Measurements from ENCODE around the gene SLC22A23. TPM values are rescaled to one million over a fixed set of nuclear protein-coding genes. Genes with fewer than 3 reads are reported as not detected.

SLC22A23 gene
- total RNA-seq, 2 donors from 2014 or later, result 53.1 to 129 TPM

DNA sequence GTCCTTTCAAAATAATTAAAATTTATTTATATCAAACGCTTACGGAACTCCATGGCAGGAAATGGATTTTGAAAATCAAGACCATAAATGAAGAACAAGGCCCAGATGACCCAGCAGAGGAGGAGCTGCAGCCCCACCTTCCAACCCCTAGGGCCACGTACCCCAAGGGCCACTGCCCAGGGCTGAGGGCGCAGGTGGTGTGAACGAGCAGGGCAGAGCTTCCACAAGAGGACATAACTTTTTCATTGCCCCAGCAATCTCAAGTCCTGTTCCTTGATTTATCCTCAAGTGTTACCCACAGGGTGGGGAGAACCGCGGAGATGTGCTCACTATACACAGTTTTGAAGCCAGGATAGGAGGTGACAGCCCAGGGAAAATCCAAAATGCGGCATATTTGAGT is 155.3 kb downstream of the SLC22A23 start:
- intact Hi-C loops (cut with DNase I), result no loop called here
- no peak for DNase-seq (ENCODE audit: low spot score)
- TF ChIP-seq POLR2AphosphoS5 (IDR thresholded peaks at IDR 0.05) (no peak), POLR2A (IDR thresholded peaks at IDR 0.05) (no peak)

DNA sequence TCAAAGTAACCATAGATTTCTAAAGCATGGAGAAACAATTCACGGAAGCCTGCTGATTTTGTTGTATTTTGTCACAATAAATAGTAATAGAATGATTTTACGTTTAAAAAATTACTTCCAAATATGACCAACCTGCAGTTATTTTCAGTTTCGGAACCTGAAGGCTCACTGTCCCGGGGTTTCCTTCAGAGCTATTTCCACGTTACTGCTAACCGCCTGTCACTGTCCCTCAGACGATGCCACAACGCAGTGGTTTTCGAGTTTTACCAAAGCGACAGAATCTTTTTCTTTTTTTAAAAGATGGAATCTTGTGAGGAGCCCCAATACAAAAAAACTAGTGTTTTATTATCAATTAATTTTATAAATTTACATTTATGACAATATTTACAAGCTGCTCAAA is 157.6 kb downstream of the SLC22A23 start:
- Histone ChIP-seq H3K27me3 (replicated peaks; ENCODE audit: insufficient read depth) (no peaks in the 10 kb centered on the region), H3K9me3 (no peaks in the 10 kb centered on the region), H3K4me1 (replicated peaks) (no peaks in the 10 kb centered on the region), H3K4me3 (no peak overlapping the region), H3K27ac (no peak overlapping the region), H3K36me3 (no peaks in the 10 kb centered on the region)
- TF ChIP-seq POLR2AphosphoS5 (IDR thresholded peaks at IDR 0.05), result no peak
- no peak for TF ChIP-seq POLR2A (IDR thresholded peaks at IDR 0.05)
- TF ChIP-seq, protein P1, sequence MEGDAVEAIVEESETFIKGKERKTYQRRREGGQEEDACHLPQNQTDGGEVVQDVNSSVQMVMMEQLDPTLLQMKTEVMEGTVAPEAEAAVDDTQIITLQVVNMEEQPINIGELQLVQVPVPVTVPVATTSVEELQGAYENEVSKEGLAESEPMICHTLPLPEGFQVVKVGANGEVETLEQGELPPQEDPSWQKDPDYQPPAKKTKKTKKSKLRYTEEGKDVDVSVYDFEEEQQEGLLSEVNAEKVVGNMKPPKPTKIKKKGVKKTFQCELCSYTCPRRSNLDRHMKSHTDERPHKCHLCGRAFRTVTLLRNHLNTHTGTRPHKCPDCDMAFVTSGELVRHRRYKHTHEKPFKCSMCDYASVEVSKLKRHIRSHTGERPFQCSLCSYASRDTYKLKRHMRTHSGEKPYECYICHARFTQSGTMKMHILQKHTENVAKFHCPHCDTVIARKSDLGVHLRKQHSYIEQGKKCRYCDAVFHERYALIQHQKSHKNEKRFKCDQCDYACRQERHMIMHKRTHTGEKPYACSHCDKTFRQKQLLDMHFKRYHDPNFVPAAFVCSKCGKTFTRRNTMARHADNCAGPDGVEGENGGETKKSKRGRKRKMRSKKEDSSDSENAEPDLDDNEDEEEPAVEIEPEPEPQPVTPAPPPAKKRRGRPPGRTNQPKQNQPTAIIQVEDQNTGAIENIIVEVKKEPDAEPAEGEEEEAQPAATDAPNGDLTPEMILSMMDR (IDR thresholded peaks at IDR 0.05), result no peak
- intact Hi-C loops (cut with DNase I), result no loop called here
- no peak for DNase-seq (ENCODE audit: low spot score)
- WGBS, result 94% methylated on average over 10 of the region's 10 CpGs

More for the DNA sequence above, 155.3 kb downstream of the SLC22A23 start:
- Histone ChIP-seq H3K36me3 (no peaks in the 10 kb centered on the region), H3K27me3 (replicated peaks; ENCODE audit: insufficient read depth) (no peaks in the 10 kb centered on the region), H3K27ac (no peak overlapping the region), H3K4me1 (replicated peaks) (no peaks in the 10 kb centered on the region), H3K9me3 (no peaks in the 10 kb centered on the region), H3K4me3 (no peak overlapping the region)
- 96% methylated on average over 8 of the region's 8 CpGs for WGBS

DNA sequence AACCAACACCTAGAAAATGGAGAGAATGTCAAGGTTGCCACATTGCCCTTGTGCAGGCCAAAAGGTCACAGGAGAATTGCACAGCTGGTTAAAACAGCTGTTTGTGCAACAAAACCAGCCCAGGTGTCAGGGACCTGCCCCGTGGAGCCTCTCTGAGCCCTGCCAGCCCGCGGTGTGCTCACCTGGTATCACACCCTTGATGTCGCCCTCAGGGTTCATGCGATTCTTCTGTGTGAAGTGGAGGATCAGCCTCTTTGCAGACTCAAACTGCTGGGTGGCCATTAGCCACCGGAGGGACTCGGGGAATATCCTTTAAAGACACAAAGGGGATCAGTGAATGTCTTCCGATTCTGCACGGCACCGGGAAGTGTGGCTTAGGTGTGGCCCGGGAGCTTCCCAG is 158.9 kb downstream of the SLC22A23 start:
- intact Hi-C loops (cut with DNase I), result no loop called here
- WGBS, result 90% methylated on average over 11 of the region's 11 CpGs
- no peak overlapping the region for H3K4me3 ChIP-seq
- H3K27me3 ChIP-seq (replicated peaks; ENCODE audit: insufficient read depth), result no peaks in the 10 kb centered on the region
- no peaks in the 10 kb centered on the region for H3K9me3 ChIP-seq
- H3K27ac ChIP-seq, result no peak overlapping the region
- DNase-seq (ENCODE audit: low spot score), result no peak
- no peaks in the 10 kb centered on the region for H3K4me1 ChIP-seq (replicated peaks)
- no peaks in the 10 kb centered on the region for H3K36me3 ChIP-seq
- TF ChIP-seq POLR2A (IDR thresholded peaks at IDR 0.05) (no peak), POLR2AphosphoS5 (IDR thresholded peaks at IDR 0.05) (no peak)
- TF ChIP-seq, protein P1 (IDR thresholded peaks at IDR 0.05), result no peak

DNA sequence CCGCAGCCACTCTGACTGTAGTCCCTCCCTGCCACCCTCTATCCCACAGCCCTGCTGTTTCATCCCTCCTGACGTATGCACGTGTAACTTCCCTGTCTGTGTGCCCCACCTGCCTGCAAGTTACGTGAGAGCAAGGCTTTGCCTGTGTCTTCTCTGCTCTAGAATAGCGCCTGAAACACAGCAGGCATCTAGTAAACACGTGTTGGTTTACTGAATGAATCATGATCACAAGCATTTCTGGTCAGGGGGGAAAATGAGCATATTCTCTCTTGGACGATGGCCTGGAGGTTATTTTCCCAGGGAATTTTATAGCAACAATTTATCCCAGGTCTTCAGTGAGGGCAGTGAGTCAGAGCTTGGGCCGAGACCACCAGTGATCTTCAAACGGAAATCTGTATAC is 159.8 kb downstream of the SLC22A23 start:
- Histone ChIP-seq H3K4me3 (no peak overlapping the region), H3K9me3 (no peaks in the 10 kb centered on the region), H3K36me3 (no peaks in the 10 kb centered on the region), H3K27ac (no peak overlapping the region), H3K27me3 (replicated peaks; ENCODE audit: insufficient read depth) (no peaks in the 10 kb centered on the region), H3K4me1 (replicated peaks) (no peaks in the 10 kb centered on the region)
- intact Hi-C loops (cut with DNase I), result no loop called here
- no peak for TF ChIP-seq POLR2AphosphoS5 (IDR thresholded peaks at IDR 0.05)
- no peak for TF ChIP-seq POLR2A (IDR thresholded peaks at IDR 0.05)
- 84% methylated on average over 9 of the region's 9 CpGs for WGBS
- no peak for DNase-seq (ENCODE audit: low spot score)

DNA sequence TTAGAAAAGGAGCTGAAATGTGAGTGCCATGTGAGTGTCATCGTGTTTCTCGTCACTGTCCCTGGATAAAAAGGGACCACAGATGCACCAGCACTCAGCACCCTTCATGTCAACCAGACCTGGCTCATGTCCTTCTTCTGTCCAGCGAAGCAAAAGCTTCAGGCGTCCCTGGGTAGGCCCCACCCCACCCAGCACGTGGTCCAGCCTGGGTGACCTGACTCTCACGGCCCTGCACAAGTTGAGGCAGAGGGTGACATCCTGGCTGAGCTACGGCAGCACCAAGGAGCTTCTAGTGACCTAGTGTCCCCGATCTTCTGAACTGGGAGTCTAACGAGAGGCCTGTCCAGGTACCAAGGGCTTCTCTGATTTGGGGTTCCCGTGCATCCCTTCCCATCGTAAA is 160.3 kb downstream of the SLC22A23 start:
- Histone ChIP-seq H3K36me3 (no peaks in the 10 kb centered on the region), H3K27me3 (replicated peaks; ENCODE audit: insufficient read depth) (no peaks in the 10 kb centered on the region), H3K9me3 (no peaks in the 10 kb centered on the region), H3K27ac (no peak overlapping the region), H3K4me1 (replicated peaks) (no peaks in the 10 kb centered on the region), H3K4me3 (no peak overlapping the region)
- no peak for DNase-seq (ENCODE audit: low spot score)
- intact Hi-C loops (cut with DNase I), result no loop called here
- 88% methylated on average over 11 of the region's 11 CpGs for WGBS
- TF ChIP-seq POLR2A (IDR thresholded peaks at IDR 0.05) (no peak), POLR2AphosphoS5 (IDR thresholded peaks at IDR 0.05) (no peak)
- TF ChIP-seq, protein P1 (IDR thresholded peaks at IDR 0.05), result no peak

DNA sequence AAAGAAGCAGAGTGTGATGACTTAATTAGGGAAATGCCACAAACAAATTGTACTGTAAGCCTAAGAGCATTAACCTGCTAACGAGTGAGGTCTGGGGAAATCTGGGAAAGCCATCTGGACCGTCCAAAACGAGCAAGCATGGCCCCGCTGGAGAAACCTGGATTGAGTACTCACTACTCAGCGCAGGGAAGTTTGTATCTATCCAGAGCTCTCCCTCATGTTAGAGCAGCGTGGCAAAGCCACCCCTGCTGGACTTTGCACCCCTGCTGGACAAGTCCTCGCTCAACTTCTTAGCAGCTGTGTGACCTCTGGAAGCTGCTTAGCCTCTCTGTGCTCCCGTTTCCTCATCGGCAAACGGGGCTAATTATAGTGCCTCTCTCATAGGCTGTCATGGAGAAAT is 160.8 kb downstream of the SLC22A23 start:
- Histone ChIP-seq H3K36me3 (no peaks in the 10 kb centered on the region), H3K9me3 (no peaks in the 10 kb centered on the region), H3K27me3 (replicated peaks; ENCODE audit: insufficient read depth) (no peaks in the 10 kb centered on the region), H3K4me3 (no peak overlapping the region), H3K27ac (no peak overlapping the region), H3K4me1 (replicated peaks) (no peaks in the 10 kb centered on the region)
- intact Hi-C loops (cut with DNase I), result no loop called here
- WGBS, result 90% methylated on average over 10 of the region's 10 CpGs
- TF ChIP-seq, protein P1 (IDR thresholded peaks at IDR 0.05), result no peak
- TF ChIP-seq POLR2A (IDR thresholded peaks at IDR 0.05) (no peak), POLR2AphosphoS5 (IDR thresholded peaks at IDR 0.05) (no peak)
- no peak for DNase-seq (ENCODE audit: low spot score)
